BLaER1 (cell line): Measurements from ENCODE around the gene ST6GALNAC2.

Experiments
- H3K27ac ChIP-seq: shearing (Covaris generic); formaldehyde crosslinking; 2 replicates; pipeline ENCODE4 v1.8.1; 2022
- H3K27me3 ChIP-seq: shearing (Covaris generic); formaldehyde crosslinking; 2 replicates; pipeline ENCODE4 v1.8.1; 2022
- H3K36me3 ChIP-seq: shearing (Covaris generic); formaldehyde crosslinking; 2 replicates; pipeline ENCODE4 v1.8.1; 2022
- H3K4me1 ChIP-seq: shearing (Covaris generic); formaldehyde crosslinking; 2 replicates; pipeline ENCODE4 v1.8.1; 2022
- H3K4me2 ChIP-seq: shearing (Covaris generic); formaldehyde crosslinking; 2 replicates; pipeline ENCODE4 v1.8.1; 2022
- H3K4me3 ChIP-seq: shearing (Covaris generic); formaldehyde crosslinking; 2 replicates; pipeline ENCODE4 v1.8.1; 2022
- H3K9ac ChIP-seq: shearing (Covaris generic); formaldehyde crosslinking; 2 replicates; pipeline ENCODE4 v1.8.1; 2022
- H3K9me3 ChIP-seq: shearing (Covaris generic); formaldehyde crosslinking; 2 replicates; pipeline ENCODE4 v1.8.1; 2022
- H4K20me1 ChIP-seq: shearing (Covaris generic); formaldehyde crosslinking; 2 replicates; pipeline ENCODE4 v1.8.1; 2022
- Cebpa-rat ChIP-seq: shearing (Covaris generic); IDR thresholded peaks from 2 replicates; pipeline ENCODE4 v1.8.1; 2022

ST6GALNAC2 gene

GRCh38 chr17:76547183-76547641, 38.4 kb downstream of the ST6GALNAC2 start:
- Histone ChIP-seq H4K20me1 (no peaks in the 10 kb centered on the region), H3K4me3 (0 out of 2 replicates have a peak overlapping the region, but pooled peaks have one; percentile 41), H3K4me2 (peak overlapping the region; percentile 91), H3K27ac (peak overlapping the region; percentile 89), H3K27me3 (peaks cover 42% of the 10 kb centered on the region), H3K36me3 (no peaks in the 10 kb centered on the region), H3K4me1 (peaks cover 98% of the 10 kb centered on the region), H3K9me3 (no peaks in the 10 kb centered on the region), H3K9ac (peak overlapping the region; percentile 73)
- TF ChIP-seq Cebpa-rat = no peak

- peaks cover 98% of the 10 kb centered on the region for H3K4me1 ChIP-seq
Observed at GRCh38 chr17:76546556-76547182, 39.0 kb downstream of the ST6GALNAC2 start.

GRCh38 chr17:76545918-76546555, 39.6 kb downstream of the ST6GALNAC2 start:
- Histone ChIP-seq H3K9ac (peak overlapping the region; percentile 73), H3K4me2 (peak overlapping the region; percentile 91), H3K36me3 (no peaks in the 10 kb centered on the region), H3K4me3 (0 out of 2 replicates have a peak overlapping the region, but pooled peaks have one; percentile 41), H3K4me1 (peaks cover 98% of the 10 kb centered on the region), H3K9me3 (no peaks in the 10 kb centered on the region), H4K20me1 (no peaks in the 10 kb centered on the region), H3K27me3 (peaks cover 45% of the 10 kb centered on the region), H3K27ac (peak overlapping the region; percentile 89)
- no peak for TF ChIP-seq Cebpa-rat

More at GRCh38 chr17:76546556-76547182, 39.0 kb downstream of the ST6GALNAC2 start:
- Histone ChIP-seq H3K4me3 (peak overlapping the region; percentile 41; the same call in 1 of the 2 replicates), H3K9me3 (no peaks in the 10 kb centered on the region), H3K36me3 (no peaks in the 10 kb centered on the region), H4K20me1 (no peaks in the 10 kb centered on the region), H3K27me3 (peaks cover 45% of the 10 kb centered on the region), H3K4me2 (peak overlapping the region; percentile 91), H3K27ac (peak overlapping the region; percentile 89), H3K9ac (peak overlapping the region; percentile 73)
- TF ChIP-seq Cebpa-rat = no peak

DNA sequence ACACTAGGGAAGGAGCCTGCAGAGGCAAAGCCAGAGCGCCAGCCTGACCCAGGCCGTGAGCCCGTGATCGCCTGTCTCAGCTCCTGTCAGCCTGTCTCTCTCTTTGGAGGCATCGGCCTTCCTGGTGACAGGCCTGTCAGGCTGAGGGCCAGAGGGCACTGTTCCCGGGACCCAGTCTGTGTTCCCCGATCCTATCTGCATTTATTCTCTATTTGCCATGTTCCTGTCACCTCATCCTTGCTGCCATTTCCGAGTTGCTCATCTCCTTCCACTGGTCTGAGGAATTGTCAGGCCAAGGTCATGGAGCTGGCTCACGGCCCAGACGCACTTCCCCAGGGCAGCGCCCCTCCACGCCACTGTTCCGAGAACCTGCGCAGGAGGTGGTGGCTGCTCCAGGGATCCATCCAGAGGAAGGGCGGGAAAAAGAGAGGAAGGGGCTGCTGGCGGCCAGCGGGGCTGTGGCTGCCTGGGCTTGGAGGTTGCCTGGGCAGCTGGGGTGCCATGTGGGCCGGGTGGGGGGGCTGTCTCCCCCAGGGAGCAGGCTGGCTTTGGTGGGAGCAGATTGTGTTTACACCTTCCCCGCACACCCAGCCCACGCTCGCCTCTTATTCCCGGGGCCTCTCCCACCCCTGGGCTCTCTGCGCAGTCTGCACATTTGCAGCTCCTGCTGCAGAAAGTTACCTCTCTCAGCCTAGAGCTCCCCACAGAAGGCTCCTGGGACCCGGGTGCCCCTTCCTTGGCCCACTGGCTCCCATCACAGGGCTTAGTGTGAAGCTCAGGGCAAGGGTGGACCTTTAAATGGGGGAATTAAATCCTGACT, 40.9 kb downstream of the ST6GALNAC2 start:
- Histone ChIP-seq H3K9me3 (no peaks in the 10 kb centered on the region), H3K4me1 (peaks cover 100% of the 10 kb centered on the region), H3K9ac (peak overlapping the region; percentile 44; the same call in 1 of the 2 replicates), H3K4me3 (0 out of 2 replicates have a peak overlapping the region, but pooled peaks have one; percentile 9), H3K27me3 (peaks cover 48% of the 10 kb centered on the region), H3K4me2 (peak overlapping the region; percentile 91), H3K27ac (peak overlapping the region; percentile 15; the same call in 1 of the 2 replicates), H4K20me1 (no peaks in the 10 kb centered on the region), H3K36me3 (no peaks in the 10 kb centered on the region)
- TF ChIP-seq Cebpa-rat = no peak

GRCh38 chr17:76543826-76544545, 41.7 kb downstream of the ST6GALNAC2 start:
- peaks cover 100% of the 10 kb centered on the region for H3K4me1 ChIP-seq
- H3K27me3 ChIP-seq = peaks cover 56% of the 10 kb centered on the region
- no peaks in the 10 kb centered on the region for H3K36me3 ChIP-seq
- peak overlapping the region; percentile 15; the same call in 1 of the 2 replicates for H3K27ac ChIP-seq
- peak overlapping the region; percentile 44; the same call in 1 of the 2 replicates for H3K9ac ChIP-seq
- H3K4me2 ChIP-seq = peak overlapping the region; percentile 91
- no peaks in the 10 kb centered on the region for H4K20me1 ChIP-seq
- TF ChIP-seq Cebpa-rat = no peak
- H3K9me3 ChIP-seq = no peaks in the 10 kb centered on the region
- 0 out of 2 replicates have a peak overlapping the region, but pooled peaks have one; percentile 9 for H3K4me3 ChIP-seq

- Histone ChIP-seq H3K4me1 (peaks cover 100% of the 10 kb centered on the region), H3K9me3 (no peaks in the 10 kb centered on the region), H3K4me3 (no peak overlapping the region), H3K9ac (no peak overlapping the region; the same call in 1 of the 2 replicates), H3K36me3 (no peaks in the 10 kb centered on the region), H3K27me3 (peaks cover 61% of the 10 kb centered on the region), H3K27ac (no peak overlapping the region), H4K20me1 (no peaks in the 10 kb centered on the region), H3K4me2 (peak overlapping the region; percentile 91)
- TF ChIP-seq Cebpa-rat = no peak
Observed at GRCh38 chr17:76543482-76543825, 42.2 kb downstream of the ST6GALNAC2 start.

GRCh38 chr17:76542984-76543383, 42.7 kb downstream of the ST6GALNAC2 start:
- Histone ChIP-seq H3K9me3 (no peaks in the 10 kb centered on the region), H3K36me3 (no peaks in the 10 kb centered on the region), H3K9ac (no peak overlapping the region), H3K27ac (no peak overlapping the region), H3K27me3 (peaks cover 66% of the 10 kb centered on the region), H3K4me3 (no peak overlapping the region), H3K4me1 (peaks cover 100% of the 10 kb centered on the region), H4K20me1 (no peaks in the 10 kb centered on the region), H3K4me2 (peak overlapping the region; percentile 91)
- no peak for TF ChIP-seq Cebpa-rat

GRCh38 chr17:76542566-76542971, 43.1 kb downstream of the ST6GALNAC2 start:
- H3K36me3 ChIP-seq = no peaks in the 10 kb centered on the region
- no peak for TF ChIP-seq Cebpa-rat
- H3K27me3 ChIP-seq = peaks cover 70% of the 10 kb centered on the region
- no peaks in the 10 kb centered on the region for H3K9me3 ChIP-seq
- H3K4me3 ChIP-seq = no peak overlapping the region
- peak overlapping the region; percentile 91 for H3K4me2 ChIP-seq
- peaks cover 99% of the 10 kb centered on the region for H3K4me1 ChIP-seq
- H3K9ac ChIP-seq = no peak overlapping the region
- no peaks in the 10 kb centered on the region for H4K20me1 ChIP-seq
- H3K27ac ChIP-seq = no peak overlapping the region

DNA sequence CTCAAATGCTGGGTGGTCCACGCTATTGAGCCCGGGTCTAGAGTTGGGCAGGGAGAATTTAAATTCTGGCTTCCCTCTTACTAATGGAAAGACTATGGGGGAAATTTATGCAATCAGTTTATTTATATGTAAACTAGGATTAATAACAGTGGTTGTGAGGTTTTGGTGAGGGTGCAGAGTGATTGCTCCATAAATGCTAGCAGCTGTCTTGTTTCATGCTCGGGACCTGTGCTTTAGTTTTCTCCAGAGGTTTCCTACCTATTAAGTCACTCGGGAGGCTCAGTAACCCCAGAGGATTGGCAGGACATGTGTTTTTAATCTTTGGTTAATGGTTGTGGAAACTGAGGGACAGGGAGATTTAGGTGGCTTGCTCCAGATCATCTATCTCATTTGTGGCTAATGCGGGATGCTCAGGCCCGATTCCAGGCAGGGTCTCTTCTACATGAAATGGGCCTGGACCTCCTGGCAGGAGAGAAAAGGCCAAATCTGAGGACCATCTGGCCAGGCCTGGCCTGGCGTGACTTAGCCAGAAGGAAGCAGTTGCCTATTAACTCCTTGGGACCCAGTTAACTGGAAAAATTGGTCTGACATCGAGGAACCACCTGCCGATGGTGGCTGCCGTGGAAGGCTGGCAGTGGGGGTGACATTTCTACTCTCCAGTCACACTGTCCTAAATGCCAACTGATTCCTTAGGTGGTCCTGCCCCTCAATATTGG, 43.8 kb downstream of the ST6GALNAC2 start:
- Histone ChIP-seq H3K27me3 (peaks cover 77% of the 10 kb centered on the region), H3K9me3 (no peaks in the 10 kb centered on the region), H4K20me1 (no peaks in the 10 kb centered on the region), H3K36me3 (no peaks in the 10 kb centered on the region), H3K4me2 (peak overlapping the region; percentile 91), H3K9ac (no peak overlapping the region), H3K4me1 (peaks cover 97% of the 10 kb centered on the region), H3K4me3 (no peak overlapping the region), H3K27ac (no peak overlapping the region)
- TF ChIP-seq Cebpa-rat = no peak
